Measurements from ENCODE around the gene OR2T8. TPM values are rescaled to one million over a fixed set of nuclear protein-coding genes. Genes with fewer than 3 reads are reported as not detected.
A peak's percentile ranks its signal among the peaks of the same experiment; 100 is the strongest.
"Not testable (repeated sequence)": the region's sequence is repeated elsewhere in the genome, so short reads cannot be mapped to it uniquely, and the experiment has no call there.

Gene OR2T8
- polyA plus RNA-seq, 1 experiment = not detected

DNA sequence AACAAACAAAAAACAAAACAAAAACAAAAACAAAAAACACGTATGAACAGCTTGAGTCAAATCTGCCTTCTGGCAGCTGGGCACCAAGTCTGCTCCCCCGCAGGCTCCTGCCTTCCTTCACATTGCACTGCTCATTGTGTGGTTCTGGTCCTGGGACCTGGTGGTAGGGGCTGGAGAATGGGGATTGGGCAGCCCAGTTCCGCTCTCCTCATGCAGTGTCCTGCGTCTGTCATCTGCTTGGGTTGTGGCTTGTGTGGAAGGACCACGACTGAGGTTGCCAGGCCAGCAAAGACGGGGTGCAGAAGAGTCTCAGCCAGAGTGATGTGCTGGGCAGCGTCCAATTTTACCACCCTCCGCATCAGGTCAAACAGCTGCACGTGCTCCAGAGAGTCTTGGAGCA, 15.7 kb downstream of the OR2T8 start:
- CTCF ChIA-PET = no interaction called here
- TF ChIP-seq, protein P1, sequence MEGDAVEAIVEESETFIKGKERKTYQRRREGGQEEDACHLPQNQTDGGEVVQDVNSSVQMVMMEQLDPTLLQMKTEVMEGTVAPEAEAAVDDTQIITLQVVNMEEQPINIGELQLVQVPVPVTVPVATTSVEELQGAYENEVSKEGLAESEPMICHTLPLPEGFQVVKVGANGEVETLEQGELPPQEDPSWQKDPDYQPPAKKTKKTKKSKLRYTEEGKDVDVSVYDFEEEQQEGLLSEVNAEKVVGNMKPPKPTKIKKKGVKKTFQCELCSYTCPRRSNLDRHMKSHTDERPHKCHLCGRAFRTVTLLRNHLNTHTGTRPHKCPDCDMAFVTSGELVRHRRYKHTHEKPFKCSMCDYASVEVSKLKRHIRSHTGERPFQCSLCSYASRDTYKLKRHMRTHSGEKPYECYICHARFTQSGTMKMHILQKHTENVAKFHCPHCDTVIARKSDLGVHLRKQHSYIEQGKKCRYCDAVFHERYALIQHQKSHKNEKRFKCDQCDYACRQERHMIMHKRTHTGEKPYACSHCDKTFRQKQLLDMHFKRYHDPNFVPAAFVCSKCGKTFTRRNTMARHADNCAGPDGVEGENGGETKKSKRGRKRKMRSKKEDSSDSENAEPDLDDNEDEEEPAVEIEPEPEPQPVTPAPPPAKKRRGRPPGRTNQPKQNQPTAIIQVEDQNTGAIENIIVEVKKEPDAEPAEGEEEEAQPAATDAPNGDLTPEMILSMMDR (IDR thresholded peaks at IDR 0.05; ENCODE audit: insufficient read depth, low read depth, low read length) = no peak
- Histone ChIP-seq H3K36me3 (ENCODE audit: control insufficient read depth, insufficient read depth, low read length) (no peaks in the 10 kb centered on the region), H3K4me3 (ENCODE audit: low read depth, low read length) (no peak overlapping the region), H3K27me3 (ENCODE audit: control insufficient read depth, insufficient read depth, low read length) (no peaks in the 10 kb centered on the region)
- DNase-seq (ENCODE audit: low read depth) = no peak
- POLR2A ChIA-PET = no interaction called here

DNA sequence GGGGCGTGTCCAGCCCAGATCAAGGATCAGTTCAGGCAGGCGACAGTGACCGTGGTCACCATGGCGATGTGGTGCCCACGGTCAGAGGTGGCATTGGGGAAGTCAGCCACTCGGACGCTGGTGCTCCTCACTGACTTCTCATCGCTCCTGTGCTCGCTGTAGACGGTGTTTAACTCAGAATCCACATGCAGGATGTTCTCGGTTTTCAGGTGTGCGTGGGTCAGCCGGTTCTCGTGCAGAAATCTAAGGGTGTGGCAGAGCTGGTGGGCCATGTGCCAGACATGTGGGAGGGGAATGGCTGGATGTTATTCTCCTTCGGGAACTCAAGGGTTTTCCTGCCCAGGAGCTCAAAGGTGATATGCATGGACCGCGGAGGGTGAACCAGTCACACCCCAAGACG, 16.4 kb downstream of the OR2T8 start:
- TF ChIP-seq, protein P1 (IDR thresholded peaks at IDR 0.05; ENCODE audit: insufficient read depth, low read depth, low read length) = no peak
- POLR2A ChIA-PET = no interaction called here
- no peaks in the 10 kb centered on the region for H3K27me3 ChIP-seq (ENCODE audit: control insufficient read depth, insufficient read depth, low read length)
- no peaks in the 10 kb centered on the region for H3K36me3 ChIP-seq (ENCODE audit: control insufficient read depth, insufficient read depth, low read length)
- DNase-seq (ENCODE audit: low read depth) = no peak
- H3K4me3 ChIP-seq (ENCODE audit: low read depth, low read length) = no peak overlapping the region
- CTCF ChIA-PET = no interaction called here

DNA sequence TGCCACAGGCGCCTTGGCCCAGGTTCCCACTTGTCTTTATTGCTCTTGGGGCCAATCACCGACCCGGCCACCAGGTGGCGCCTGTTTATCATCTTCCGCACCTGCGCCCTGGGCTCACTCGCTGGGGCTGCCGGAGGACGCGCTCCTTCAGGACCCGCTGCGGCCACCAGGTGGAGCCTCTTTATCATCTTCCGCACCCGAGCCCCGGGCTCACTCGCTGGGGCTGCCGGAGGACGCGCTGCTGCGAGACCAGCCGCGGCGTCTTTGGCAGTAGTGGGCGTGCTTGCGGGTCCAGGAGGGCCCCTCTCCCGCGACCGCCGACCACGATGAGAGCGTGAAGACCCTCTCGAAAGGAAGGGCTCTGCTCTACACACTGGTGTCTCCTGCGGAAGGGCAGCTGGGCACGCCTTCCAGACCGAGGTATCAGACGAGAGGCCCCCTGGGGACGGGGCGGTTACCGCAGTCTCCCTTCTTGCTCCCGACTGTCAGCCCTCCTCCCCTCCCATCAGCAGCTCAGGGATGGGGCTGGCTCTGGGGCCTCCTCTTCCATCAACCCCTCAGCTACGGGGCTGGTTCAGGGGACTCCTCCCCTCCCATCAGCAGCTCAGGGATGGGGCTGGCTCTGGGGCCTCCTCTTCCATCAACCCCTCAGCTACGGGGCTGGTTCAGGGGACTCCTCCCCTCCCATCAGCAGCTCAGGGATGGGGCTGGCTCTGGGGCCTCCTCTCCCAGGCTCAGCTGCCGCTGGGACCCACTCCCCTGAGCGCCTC, 17.1 kb downstream of the OR2T8 start:
- H3K4me3 ChIP-seq (ENCODE audit: low read depth, low read length); CTCF ChIA-PET; H3K27me3 ChIP-seq (ENCODE audit: control insufficient read depth, insufficient read depth, low read length); H3K36me3 ChIP-seq (ENCODE audit: control insufficient read depth, insufficient read depth, low read length); DNase-seq (ENCODE audit: low read depth); POLR2A ChIA-PET: not testable (repeated sequence)
- TF ChIP-seq, protein P1 (IDR thresholded peaks at IDR 0.05; ENCODE audit: insufficient read depth, low read depth, low read length) = peak; percentile 15; the same call in 1 of the 2 replicates

- TF ChIP-seq, protein P1 (IDR thresholded peaks at IDR 0.05; ENCODE audit: insufficient read depth, low read depth, low read length) = no peak
- no peaks in the 10 kb centered on the region for H3K36me3 ChIP-seq (ENCODE audit: control insufficient read depth, insufficient read depth, low read length)
- H3K4me3 ChIP-seq (ENCODE audit: low read depth, low read length) = no peak overlapping the region
- DNase-seq (ENCODE audit: low read depth) = no peak
- H3K27me3 ChIP-seq (ENCODE audit: control insufficient read depth, insufficient read depth, low read length) = no peaks in the 10 kb centered on the region
- CTCF ChIA-PET = no interaction called here
- POLR2A ChIA-PET = no interaction called here
Observed at GRCh38 chr1:247942624-247943023, 22.6 kb downstream of the OR2T8 start.

GRCh38 chr1:247948558-247948957, 28.5 kb downstream of the OR2T8 start, which contains the start of gene OR2L8:
Gene OR2L8, plus strand, starts transcription at chr1:247948858. Its CDS starts 0 bp downstream, at chr1:247948858.
- Histone ChIP-seq H3K27me3 (ENCODE audit: control insufficient read depth, insufficient read depth, low read length) (no peaks in the 10 kb centered on the region), H3K4me3 (ENCODE audit: low read depth, low read length) (no peak within 1 kb of the TSS), H3K36me3 (ENCODE audit: control insufficient read depth, insufficient read depth, low read length) (no peaks in the 10 kb centered on the region)
- ChIA-PET CTCF (no interaction called here), POLR2A (no interaction called here)
- TF ChIP-seq, protein P1 (IDR thresholded peaks at IDR 0.05; ENCODE audit: insufficient read depth, low read depth, low read length) = no peak
- no peak for DNase-seq (ENCODE audit: low read depth)

Data from BJ (cell line).